Spleen (tissue), 7 donors: Measurements from ENCODE around the gene PRKCD.

Experiments used
- CTCF ChIP-seq, 11 experiments: fragments of 200-600 bp in 7 of 11; fragments of 450-650 bp in 4 of 11; sonication (generic) in 4 of 11; IDR thresholded peaks in 8 of 11; conservative IDR thresholded peaks in 3 of 11; 1 replicate in 7 of 11; 2 replicates in 4 of 11; pipeline versions ENCODE4 v1.4.0 to v1.8.0; 2016 to 2021; ENCODE audit warnings: antibody characterized with exemption in 11 of 11, inconsistent platforms in 4 of 11, mild to moderate bottlenecking in 1 of 11
- POLR2AphosphoS5 ChIP-seq, 3 donors: sonication (generic); formaldehyde crosslinking; IDR thresholded peaks; one replicate each; pipeline ENCODE4 v1.5.1; 2017; ENCODE audit warnings: antibody characterized with exemption in 3 of 3
- donor health status: DM: no; HTN: no; CAD: no; lungs with moderate emphysema.
- donor health status: DM: no; HTN: no; CAD: no.
- donor health status: DM: no; HTN: no; CAD: no.

DNA sequence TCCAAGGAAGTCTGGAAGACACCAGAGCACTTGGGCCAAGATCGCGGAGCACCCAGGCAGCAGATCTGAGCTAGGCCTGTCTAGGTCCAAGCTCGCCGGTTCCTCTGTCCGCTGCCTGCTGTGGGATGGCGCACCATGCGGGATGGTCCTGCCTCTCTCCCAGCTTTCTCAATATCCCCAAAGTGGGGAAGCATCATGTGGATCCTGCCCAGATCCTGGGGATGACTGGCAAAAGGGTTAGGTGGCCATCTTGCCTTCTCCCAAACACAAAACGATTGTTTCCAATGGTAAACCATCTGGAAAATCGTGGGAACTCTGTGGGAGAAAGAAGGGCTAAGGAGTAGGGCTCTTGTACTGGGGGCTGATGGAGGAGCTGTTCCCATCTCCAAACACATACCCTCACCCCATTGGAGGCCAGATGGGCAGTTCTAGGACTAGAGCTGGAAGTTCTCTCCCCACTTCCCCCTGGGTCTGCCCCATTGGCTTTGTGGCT, 8.9 kb downstream of the PRKCD start:
- TF ChIP-seq CTCF (IDR thresholded peaks at IDR 0.05 in 8 of 11, conservative IDR thresholded peaks at IDR 0.05 in 3 of 11) (no peak), POLR2AphosphoS5 (IDR thresholded peaks at IDR 0.05) (no peak)
